ENCODE results near the gene UBLCP1. TPM values are rescaled to one million over a fixed set of nuclear protein-coding genes. Genes with fewer than 3 reads are reported as not detected.

The UBLCP1 gene
- total RNA-seq, 1 experiment from 2014 or later = 32.9 TPM

GRCh38 chr5:159249158-159249557, 13.9 kb upstream of the UBLCP1 start:
- H3K36me3 ChIP-seq (ENCODE audit: control insufficient read depth in 1 of 2, insufficient read depth in 2 of 2, low read length in 2 of 2) = no peaks in the 10 kb centered on the region
- no peaks in the 10 kb centered on the region for H3K9me2 ChIP-seq (ENCODE audit: insufficient read depth)
- H3K4me1 ChIP-seq (ENCODE audit: control insufficient read depth in 1 of 2, insufficient read depth in 2 of 2, low read length in 2 of 2) = no peaks in the 10 kb centered on the region
- ChIA-PET CTCF (no interaction called here), POLR2A (no interaction called here), RAD21 (ENCODE audit: low non-redundant PET in 1 of 2, low total read pairs in 2 of 2, uncharacterized antibody in 2 of 2, unreplicated experiment in 2 of 2) (no interaction called here)
- no peak overlapping the region for H3K4me2 ChIP-seq (ENCODE audit: low read length)
- H4K20me1 ChIP-seq (ENCODE audit: insufficient read depth) = no peaks in the 10 kb centered on the region
- H3K9me3 ChIP-seq (ENCODE audit: control insufficient read depth in 1 of 2, insufficient read depth in 1 of 2, low read depth in 1 of 2, low read length in 2 of 2) = no peaks in the 10 kb centered on the region
- H3K79me2 ChIP-seq (ENCODE audit: insufficient read depth, low read length) = no peaks in the 10 kb centered on the region
- H2AFZ ChIP-seq (ENCODE audit: low read depth, low read length, poor library complexity, severe bottlenecking) = no peak overlapping the region
- DNase-seq (ENCODE audit: low read depth, low spot score) = no peak
- H3K9ac ChIP-seq (ENCODE audit: low read length) = no peak overlapping the region
- intact Hi-C loops (cut with micrococcal nuclease) = no loop called here
- no peak overlapping the region for H3K4me3 ChIP-seq (replicated peaks in 1 of 2; ENCODE audit: low read depth in 1 of 2, low read length in 2 of 2)
- TF ChIP-seq, protein P1, sequence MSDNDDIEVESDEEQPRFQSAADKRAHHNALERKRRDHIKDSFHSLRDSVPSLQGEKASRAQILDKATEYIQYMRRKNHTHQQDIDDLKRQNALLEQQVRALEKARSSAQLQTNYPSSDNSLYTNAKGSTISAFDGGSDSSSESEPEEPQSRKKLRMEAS (IDR thresholded peaks at IDR 0.05) = no peak
- TF ChIP-seq SRF (IDR thresholded peaks at IDR 0.05; ENCODE audit: low read depth) = no peak
- TF ChIP-seq JUND (IDR thresholded peaks at IDR 0.05) = no peak
- TF ChIP-seq SIN3A (IDR thresholded peaks at IDR 0.05; ENCODE audit: low read depth) = no peak
- no peak for TF ChIP-seq POLR2A (IDR thresholded peaks at IDR 0.05; ENCODE audit: borderline replicate concordance, extremely low read depth, insufficient read depth, insufficient read length)
- TF ChIP-seq EZH2phosphoT487 (IDR thresholded peaks at IDR 0.05; ENCODE audit: borderline replicate concordance) = no peak
- TF ChIP-seq YY1 (IDR thresholded peaks at IDR 0.05; ENCODE audit: extremely low read depth, insufficient replicate concordance, low read depth, low read length) = no peak
- TF ChIP-seq, protein P2, sequence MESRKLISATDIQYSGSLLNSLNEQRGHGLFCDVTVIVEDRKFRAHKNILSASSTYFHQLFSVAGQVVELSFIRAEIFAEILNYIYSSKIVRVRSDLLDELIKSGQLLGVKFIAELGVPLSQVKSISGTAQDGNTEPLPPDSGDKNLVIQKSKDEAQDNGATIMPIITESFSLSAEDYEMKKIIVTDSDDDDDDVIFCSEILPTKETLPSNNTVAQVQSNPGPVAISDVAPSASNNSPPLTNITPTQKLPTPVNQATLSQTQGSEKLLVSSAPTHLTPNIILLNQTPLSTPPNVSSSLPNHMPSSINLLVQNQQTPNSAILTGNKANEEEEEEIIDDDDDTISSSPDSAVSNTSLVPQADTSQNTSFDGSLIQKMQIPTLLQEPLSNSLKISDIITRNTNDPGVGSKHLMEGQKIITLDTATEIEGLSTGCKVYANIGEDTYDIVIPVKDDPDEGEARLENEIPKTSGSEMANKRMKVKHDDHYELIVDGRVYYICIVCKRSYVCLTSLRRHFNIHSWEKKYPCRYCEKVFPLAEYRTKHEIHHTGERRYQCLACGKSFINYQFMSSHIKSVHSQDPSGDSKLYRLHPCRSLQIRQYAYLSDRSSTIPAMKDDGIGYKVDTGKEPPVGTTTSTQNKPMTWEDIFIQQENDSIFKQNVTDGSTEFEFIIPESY (IDR thresholded peaks at IDR 0.05; ENCODE audit: extremely low read depth, insufficient replicate concordance, low read length) = no peak
- TF ChIP-seq CEBPB (IDR thresholded peaks at IDR 0.05; ENCODE audit: low read depth) = no peak
- TF ChIP-seq ZNF274 (IDR thresholded peaks at IDR 0.05; ENCODE audit: low read depth, low read length) = no peak
- TF ChIP-seq CBX3 (IDR thresholded peaks at IDR 0.05; ENCODE audit: low read depth) = no peak
- no peak for TF ChIP-seq SP1 (IDR thresholded peaks at IDR 0.05; ENCODE audit: low read depth)
- H3K27ac ChIP-seq (ENCODE audit: low read depth, low read length) = no peak overlapping the region
- no TSS peak for BruUV-seq (replicated peaks)
- no peak for ATAC-seq
- H3K27me3 ChIP-seq (ENCODE audit: insufficient read depth, low read length) = no peaks in the 10 kb centered on the region

Measured in HCT116 (cell line).